ENCODE data around the gene BBX.

BBX gene

DNA sequence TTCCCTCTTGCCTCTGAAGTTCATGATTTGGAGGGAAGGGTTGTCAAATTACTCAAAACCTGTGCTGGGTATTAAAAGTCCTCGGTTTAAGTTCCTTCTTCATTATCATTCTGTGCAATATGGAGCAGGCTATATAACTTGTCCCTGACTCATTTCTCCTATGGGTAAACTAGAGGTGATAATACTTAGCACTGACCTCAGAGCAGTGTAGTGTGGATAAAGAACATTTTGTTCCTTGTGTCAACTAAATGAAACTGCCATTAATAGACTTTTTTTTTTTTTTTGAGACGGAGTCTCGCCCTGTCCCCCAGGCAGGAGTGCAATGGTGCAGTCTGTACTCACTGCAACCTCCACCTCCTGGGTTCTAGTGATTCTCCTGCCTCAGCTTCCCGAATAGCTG, 2.2 kb upstream of the BBX start:
- no peaks in the 10 kb centered on the region for H3K36me3 ChIP-seq (ENCODE audit: control insufficient read depth in 1 of 2, insufficient read depth in 2 of 2, low read length in 2 of 2)
- no peak overlapping the region for H3K27ac ChIP-seq (ENCODE audit: low read length)
- H3K4me1 ChIP-seq (ENCODE audit: control insufficient read depth in 1 of 2, insufficient read depth in 2 of 2, low read length in 2 of 2) = peaks cover 5% of the 10 kb centered on the region in 2 donors
- H3K9me3 ChIP-seq (ENCODE audit: control insufficient read depth in 1 of 2, low read length in 2 of 2) = no peaks in the 10 kb centered on the region
- H3K27me3 ChIP-seq (ENCODE audit: low read depth, low read length) = no peaks in the 10 kb centered on the region
- no peak overlapping the region for H3K4me3 ChIP-seq (ENCODE audit: low read depth in 1 of 2, low read length in 2 of 2)

DNA sequence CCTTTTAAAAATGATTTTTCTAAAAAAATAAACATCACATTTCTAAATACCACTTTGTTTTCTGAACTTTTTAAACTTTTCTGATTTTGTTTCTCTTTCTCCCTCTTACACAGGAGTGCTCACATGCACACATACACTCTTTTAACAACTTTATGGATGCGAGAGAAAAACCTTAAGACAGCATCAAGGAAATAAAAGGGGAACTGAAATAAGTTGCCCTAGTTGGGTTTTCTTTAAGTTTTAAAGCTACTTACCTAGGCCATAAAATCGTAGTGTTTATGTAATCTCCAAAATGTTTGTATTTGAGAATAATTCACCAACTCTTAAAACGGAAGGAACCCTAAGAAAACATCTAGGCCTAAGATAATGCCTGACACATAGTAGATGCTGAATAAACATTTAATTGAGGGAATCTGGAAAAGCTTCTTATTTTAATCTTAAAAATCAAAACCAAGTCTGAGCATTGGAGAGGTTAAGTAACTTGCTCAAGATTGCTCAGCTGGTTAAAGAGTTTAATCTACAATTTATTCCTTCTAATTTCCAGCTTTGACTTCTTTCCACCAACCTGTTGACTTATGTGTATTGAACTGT, 1.2 kb upstream of the BBX start:
- H3K27ac ChIP-seq (ENCODE audit: low read length) = no peak overlapping the region
- no peaks in the 10 kb centered on the region for H3K36me3 ChIP-seq (ENCODE audit: control insufficient read depth in 1 of 2, insufficient read depth in 2 of 2, low read length in 2 of 2)

DNA sequence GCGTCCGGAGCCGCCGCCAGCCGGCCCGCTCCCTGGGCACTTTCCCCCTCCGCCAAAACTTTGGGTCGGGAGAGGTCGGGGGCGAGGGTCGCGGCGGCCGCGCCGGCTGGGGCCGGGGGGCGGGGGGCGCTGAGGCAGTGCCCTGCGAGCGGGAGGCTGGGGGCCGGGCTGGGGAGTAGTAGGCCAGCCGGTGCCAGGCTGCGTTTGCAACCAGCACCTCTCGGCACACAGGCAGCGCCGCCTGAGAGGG, 452 bp downstream of the BBX start:
- Histone ChIP-seq H3K27me3 (ENCODE audit: low read depth, low read length) (no peaks in the 10 kb centered on the region), H3K27ac (ENCODE audit: low read length) (peak overlapping the region; percentile 94), H3K4me1 (ENCODE audit: control insufficient read depth in 1 of 2, insufficient read depth in 2 of 2, low read length in 2 of 2) (peaks cover 10 to 14% of the 10 kb centered on the region in 2 donors), H3K9me3 (ENCODE audit: control insufficient read depth in 1 of 2, low read length in 2 of 2) (no peaks in the 10 kb centered on the region), H3K36me3 (ENCODE audit: control insufficient read depth in 1 of 2, insufficient read depth in 2 of 2, low read length in 2 of 2) (no peaks in the 10 kb centered on the region), H3K4me3 (ENCODE audit: low read depth in 1 of 2, low read length in 2 of 2) (peak overlapping the region; percentile 91 to 96)

More for the DNA sequence above, 1.2 kb upstream of the BBX start:
- H3K4me1 ChIP-seq (ENCODE audit: control insufficient read depth in 1 of 2, insufficient read depth in 2 of 2, low read length in 2 of 2) = peaks cover 10 to 14% of the 10 kb centered on the region in 2 donors
- H3K4me3 ChIP-seq (ENCODE audit: low read depth in 1 of 2, low read length in 2 of 2) = no peak overlapping the region
- H3K27me3 ChIP-seq (ENCODE audit: low read depth, low read length) = no peaks in the 10 kb centered on the region
- H3K9me3 ChIP-seq (ENCODE audit: control insufficient read depth in 1 of 2, low read length in 2 of 2) = no peaks in the 10 kb centered on the region

DNA sequence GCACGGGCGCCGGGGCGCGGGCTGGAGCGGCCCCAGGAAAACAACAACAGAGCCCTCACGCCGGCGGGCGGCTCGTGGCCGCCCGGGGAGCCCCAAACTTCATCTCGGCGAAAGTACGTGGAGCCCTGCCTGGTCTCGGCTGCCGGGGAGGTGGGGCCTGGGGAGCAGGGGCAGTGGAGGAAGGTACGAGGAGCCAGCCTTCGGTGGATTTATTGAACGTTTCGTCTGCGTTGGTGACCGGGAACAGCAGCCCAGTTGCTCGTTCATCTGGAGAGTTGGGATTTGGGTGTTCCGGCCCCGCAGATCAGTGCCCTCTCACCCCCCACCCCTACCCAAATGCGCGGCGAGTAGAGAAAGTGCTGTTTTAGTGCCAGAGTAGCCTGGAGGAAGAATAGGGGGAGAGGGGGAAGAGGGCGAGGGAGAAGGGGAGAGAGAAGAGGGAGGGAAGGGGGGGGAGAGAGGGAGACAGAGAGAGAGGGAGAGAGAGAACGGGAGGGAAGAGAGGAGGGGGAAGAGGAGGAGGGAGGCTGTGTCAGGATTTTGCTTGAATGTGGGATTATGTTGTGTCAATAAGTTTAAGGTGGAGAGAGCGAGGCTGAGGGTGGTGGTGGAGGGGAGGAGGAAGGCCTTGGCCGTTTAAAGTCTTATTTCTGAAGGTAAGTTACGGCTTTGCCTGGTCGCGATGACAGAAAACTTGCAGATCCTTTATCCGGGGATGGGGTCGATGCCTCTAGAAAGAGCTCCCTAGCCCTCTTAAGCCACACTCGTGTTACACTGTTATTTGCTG, 970 bp downstream of the BBX start:
- Histone ChIP-seq H3K27ac (ENCODE audit: low read length) (peak overlapping the region; percentile 94), H3K4me3 (ENCODE audit: low read depth in 1 of 2, low read length in 2 of 2) (peak overlapping the region; percentile 91 to 96), H3K4me1 (ENCODE audit: control insufficient read depth in 1 of 2, insufficient read depth in 2 of 2, low read length in 2 of 2) (peaks cover 10 to 14% of the 10 kb centered on the region in 2 donors), H3K9me3 (ENCODE audit: control insufficient read depth in 1 of 2, low read length in 2 of 2) (no peaks in the 10 kb centered on the region), H3K36me3 (ENCODE audit: control insufficient read depth in 1 of 2, insufficient read depth in 2 of 2, low read length in 2 of 2) (no peaks in the 10 kb centered on the region), H3K27me3 (ENCODE audit: low read depth, low read length) (no peaks in the 10 kb centered on the region)

- Histone ChIP-seq H3K27me3 (ENCODE audit: low read depth, low read length) (no peaks in the 10 kb centered on the region), H3K4me3 (ENCODE audit: low read depth in 1 of 2, low read length in 2 of 2) (peak overlapping the region; percentile 91 to 96), H3K9me3 (ENCODE audit: control insufficient read depth in 1 of 2, low read length in 2 of 2) (no peaks in the 10 kb centered on the region), H3K36me3 (ENCODE audit: control insufficient read depth in 1 of 2, insufficient read depth in 2 of 2, low read length in 2 of 2) (no peaks in the 10 kb centered on the region), H3K27ac (ENCODE audit: low read length) (peak overlapping the region; percentile 94), H3K4me1 (ENCODE audit: control insufficient read depth in 1 of 2, insufficient read depth in 2 of 2, low read length in 2 of 2) (peaks cover 10 to 14% of the 10 kb centered on the region in 2 donors)
Observed at GRCh38 chr3:107524326-107524840, 1.6 kb downstream of the BBX start.

- Histone ChIP-seq H3K4me1 (ENCODE audit: control insufficient read depth in 1 of 2, insufficient read depth in 2 of 2, low read length in 2 of 2) (peaks cover 10 to 14% of the 10 kb centered on the region in 2 donors), H3K36me3 (ENCODE audit: control insufficient read depth in 1 of 2, insufficient read depth in 2 of 2, low read length in 2 of 2) (no peaks in the 10 kb centered on the region), H3K27ac (ENCODE audit: low read length) (peak overlapping the region; percentile 94), H3K4me3 (ENCODE audit: low read depth in 1 of 2, low read length in 2 of 2) (peak overlapping the region; percentile 91 to 96), H3K9me3 (ENCODE audit: control insufficient read depth in 1 of 2, low read length in 2 of 2) (no peaks in the 10 kb centered on the region), H3K27me3 (ENCODE audit: low read depth, low read length) (no peaks in the 10 kb centered on the region)
Observed at GRCh38 chr3:107524841-107525643, 2.3 kb downstream of the BBX start.

DNA sequence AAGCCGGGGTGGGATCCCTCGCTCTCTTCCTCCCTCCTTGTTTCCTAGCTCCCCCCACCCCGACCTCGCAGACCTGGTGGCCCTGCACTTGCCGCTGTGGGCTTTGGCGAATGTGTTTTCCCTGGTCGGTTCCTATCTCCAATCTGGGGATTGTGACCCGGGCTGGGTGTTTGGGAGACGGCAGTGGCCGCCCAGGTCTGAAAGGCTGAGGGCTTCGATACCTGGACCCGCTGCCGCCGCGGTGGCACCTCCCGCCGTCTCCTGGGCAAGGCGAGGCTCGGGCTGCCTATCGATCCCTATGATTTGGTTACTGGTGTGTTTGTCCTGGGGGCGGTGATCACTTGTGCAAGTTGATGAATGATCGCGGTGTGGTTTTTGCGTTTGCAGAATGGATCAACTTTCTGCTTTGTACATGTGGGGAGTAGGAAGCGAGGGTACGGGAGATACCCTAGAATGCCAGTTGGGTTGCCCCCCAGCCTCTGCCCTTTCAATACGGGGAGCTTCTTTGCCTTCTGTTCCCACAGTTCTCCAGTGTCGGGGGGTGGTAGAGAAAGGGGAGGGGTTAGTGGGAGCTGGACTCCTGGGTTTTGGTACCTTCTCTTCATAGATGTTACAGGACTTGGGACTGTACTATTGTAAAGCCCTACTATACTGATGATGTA, 3.0 kb downstream of the BBX start:
- H3K27ac ChIP-seq (ENCODE audit: low read length) = peak overlapping the region; percentile 57
- H3K9me3 ChIP-seq (ENCODE audit: control insufficient read depth in 1 of 2, low read length in 2 of 2) = no peaks in the 10 kb centered on the region
- H3K27me3 ChIP-seq (ENCODE audit: low read depth, low read length) = no peaks in the 10 kb centered on the region
- H3K4me1 ChIP-seq (ENCODE audit: control insufficient read depth in 1 of 2, insufficient read depth in 2 of 2, low read length in 2 of 2) = peaks cover 10 to 14% of the 10 kb centered on the region in 2 donors
- H3K4me3 ChIP-seq (ENCODE audit: low read depth in 1 of 2, low read length in 2 of 2) = peak overlapping the region; percentile 91 to 96
- H3K36me3 ChIP-seq (ENCODE audit: control insufficient read depth in 1 of 2, insufficient read depth in 2 of 2, low read length in 2 of 2) = no peaks in the 10 kb centered on the region

DNA sequence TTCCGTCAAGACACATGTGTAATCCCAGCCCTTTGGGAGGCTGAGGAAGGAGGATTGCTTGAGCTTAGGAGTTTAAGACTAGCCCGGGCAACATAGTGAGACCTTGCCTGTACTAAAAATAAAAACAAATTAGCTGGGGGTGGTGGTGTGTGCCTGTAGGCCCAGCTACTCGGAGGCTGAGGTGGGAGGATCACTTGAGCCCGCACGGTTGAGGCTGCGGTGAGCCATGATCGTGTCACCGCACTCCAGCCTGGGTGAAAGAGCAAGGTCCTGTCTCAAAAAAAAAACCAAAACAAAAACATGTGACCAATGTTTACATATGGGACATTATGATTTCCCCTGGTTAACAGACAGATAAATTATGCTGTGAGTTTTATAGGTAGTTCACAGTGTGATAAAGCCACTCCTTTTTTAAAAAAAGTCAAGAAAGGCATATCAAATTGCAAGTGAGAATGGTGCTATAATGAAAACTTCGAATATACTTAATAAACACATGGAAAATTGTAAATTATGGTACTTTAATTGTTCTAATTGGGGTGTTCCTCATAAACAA, 9.2 kb downstream of the BBX start:
- Histone ChIP-seq H3K27ac (ENCODE audit: low read length) (no peak overlapping the region), H3K27me3 (ENCODE audit: low read depth, low read length) (no peaks in the 10 kb centered on the region), H3K4me3 (ENCODE audit: low read depth in 1 of 2, low read length in 2 of 2) (no peak overlapping the region), H3K4me1 (ENCODE audit: control insufficient read depth in 1 of 2, insufficient read depth in 2 of 2, low read length in 2 of 2) (no peaks in the 10 kb centered on the region), H3K9me3 (ENCODE audit: control insufficient read depth in 1 of 2, low read length in 2 of 2) (no peaks in the 10 kb centered on the region), H3K36me3 (ENCODE audit: control insufficient read depth in 1 of 2, insufficient read depth in 2 of 2, low read length in 2 of 2) (no peaks in the 10 kb centered on the region)

GRCh38 chr3:107540857-107541256, 18.1 kb downstream of the BBX start:
- Histone ChIP-seq H3K4me1 (ENCODE audit: control insufficient read depth in 1 of 2, insufficient read depth in 2 of 2, low read length in 2 of 2) (no peaks in the 10 kb centered on the region), H3K36me3 (ENCODE audit: control insufficient read depth in 1 of 2, insufficient read depth in 2 of 2, low read length in 2 of 2) (no peaks in the 10 kb centered on the region), H3K9me3 (ENCODE audit: control insufficient read depth in 1 of 2, low read length in 2 of 2) (no peaks in the 10 kb centered on the region), H3K4me3 (ENCODE audit: low read depth in 1 of 2, low read length in 2 of 2) (no peak overlapping the region), H3K27ac (ENCODE audit: low read length) (no peak overlapping the region), H3K27me3 (ENCODE audit: low read depth, low read length) (no peaks in the 10 kb centered on the region)

DNA sequence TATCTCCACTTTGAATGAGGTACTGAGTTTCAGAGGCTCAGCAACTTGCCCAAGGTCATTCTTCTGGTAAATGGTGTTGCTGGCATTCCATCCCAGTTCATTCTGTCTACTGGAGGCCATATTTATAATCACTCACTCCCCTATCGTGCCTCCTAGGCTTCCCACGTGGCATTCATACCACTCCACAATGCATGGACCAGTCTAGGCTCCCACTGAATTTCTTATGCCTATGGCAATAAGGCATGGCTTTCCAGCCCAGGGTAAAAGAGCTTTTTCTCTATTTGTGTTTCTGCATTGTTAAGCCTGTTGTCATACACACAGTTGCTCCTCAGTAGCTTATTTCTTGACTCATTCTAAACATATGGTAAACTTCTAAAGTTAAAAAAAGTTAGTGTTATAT, 19.9 kb downstream of the BBX start:
- no peaks in the 10 kb centered on the region for H3K27me3 ChIP-seq (ENCODE audit: low read depth, low read length)
- no peaks in the 10 kb centered on the region for H3K4me1 ChIP-seq (ENCODE audit: control insufficient read depth in 1 of 2, insufficient read depth in 2 of 2, low read length in 2 of 2)
- H3K27ac ChIP-seq (ENCODE audit: low read length) = no peak overlapping the region
- H3K4me3 ChIP-seq (ENCODE audit: low read depth in 1 of 2, low read length in 2 of 2) = no peak overlapping the region
- H3K9me3 ChIP-seq (ENCODE audit: control insufficient read depth in 1 of 2, low read length in 2 of 2) = no peaks in the 10 kb centered on the region
- no peaks in the 10 kb centered on the region for H3K36me3 ChIP-seq (ENCODE audit: control insufficient read depth in 1 of 2, insufficient read depth in 2 of 2, low read length in 2 of 2)

DNA sequence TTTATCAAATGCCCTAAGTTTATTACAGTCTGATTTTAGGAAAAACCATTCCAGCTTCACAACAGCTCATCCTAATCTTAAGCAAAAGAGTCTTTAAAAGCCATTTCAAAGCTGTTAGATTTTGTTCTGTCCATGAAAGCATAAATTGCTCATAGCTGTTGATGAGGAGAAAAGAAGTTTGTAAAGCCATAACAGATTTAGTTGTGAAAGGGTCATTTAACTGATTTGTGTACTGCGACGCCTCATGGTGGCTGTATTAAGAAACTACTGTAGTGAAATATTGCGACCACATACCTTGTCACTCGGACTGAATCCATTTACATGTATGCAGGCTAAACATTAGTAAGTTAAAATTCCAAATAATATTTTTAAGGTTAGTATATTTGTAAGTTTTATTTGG, 20.9 kb downstream of the BBX start:
- Histone ChIP-seq H3K4me1 (ENCODE audit: control insufficient read depth in 1 of 2, insufficient read depth in 2 of 2, low read length in 2 of 2) (no peaks in the 10 kb centered on the region), H3K4me3 (ENCODE audit: low read depth in 1 of 2, low read length in 2 of 2) (no peak overlapping the region), H3K36me3 (ENCODE audit: control insufficient read depth in 1 of 2, insufficient read depth in 2 of 2, low read length in 2 of 2) (no peaks in the 10 kb centered on the region), H3K27me3 (ENCODE audit: low read depth, low read length) (no peaks in the 10 kb centered on the region), H3K27ac (ENCODE audit: low read length) (no peak overlapping the region), H3K9me3 (ENCODE audit: control insufficient read depth in 1 of 2, low read length in 2 of 2) (no peaks in the 10 kb centered on the region)
